ENCODE results near the gene NOC4L. TPM values are rescaled to one million over a fixed set of nuclear protein-coding genes. Genes with fewer than 3 reads are reported as not detected.

Gene NOC4L
- total RNA-seq, 4 donors from 2014 or later, result 10.4 to 15.4 (median 11.5) TPM

DNA sequence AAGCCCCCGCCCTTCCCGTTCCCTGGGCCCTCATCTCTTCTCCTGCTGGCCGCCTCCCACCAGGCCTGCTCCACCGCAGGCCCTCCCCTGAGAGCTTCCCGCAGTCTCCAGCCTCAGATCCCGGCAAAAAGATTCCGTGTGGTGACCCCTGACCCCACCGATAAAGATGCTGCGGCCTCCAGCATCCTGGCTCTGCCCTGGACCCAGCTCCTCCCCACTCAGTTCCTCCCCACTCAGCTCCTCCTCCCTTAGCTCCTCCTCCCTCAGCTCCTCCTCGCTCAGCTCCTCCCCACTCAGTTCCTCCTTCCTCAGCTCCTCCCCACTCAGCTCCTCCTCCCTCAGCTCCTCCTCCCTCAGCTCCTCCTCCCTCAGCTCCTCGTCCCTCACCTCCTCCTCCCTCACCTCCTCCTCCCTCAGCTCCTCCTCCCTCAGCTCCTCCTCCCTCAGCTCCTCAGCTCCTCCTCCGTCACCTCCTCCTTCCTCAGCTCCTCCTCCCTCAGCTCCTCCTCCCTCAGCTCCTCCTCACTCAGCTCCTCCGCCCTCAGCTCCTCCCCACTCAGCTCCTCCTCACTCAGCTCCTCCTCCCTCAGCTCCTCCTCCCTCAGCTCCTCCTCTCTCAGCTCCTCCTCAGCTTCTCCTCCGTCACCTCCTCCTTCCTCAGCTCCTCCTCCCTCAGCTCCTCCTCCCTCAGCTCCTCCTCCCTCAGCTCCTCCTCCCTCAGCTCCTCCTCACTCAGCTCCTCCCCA lies 17.0 kb downstream of the NOC4L start:
- no peak overlapping the region for H3K27ac ChIP-seq (replicated peaks in 1 of 4)
- no peaks in the 10 kb centered on the region for H3K9me3 ChIP-seq
- H3K27me3 ChIP-seq, result peaks cover 0 to 43% (median 5%) of the 10 kb centered on the region in 4 donors
- peaks cover 0 to 23% (median 19%) of the 10 kb centered on the region in 4 donors for H3K36me3 ChIP-seq
- no peak for DNase-seq (ENCODE audit: extremely low spot score)
- WGBS, result 46% methylated on average over 14 of the region's 14 CpGs
- peaks cover 0 to 20% (median 16%) of the 10 kb centered on the region in 4 donors for H3K4me1 ChIP-seq
- no peak overlapping the region for H3K4me3 ChIP-seq
- intact Hi-C loops (cut with DNase I), result no loop called here
- TF ChIP-seq, protein P1, sequence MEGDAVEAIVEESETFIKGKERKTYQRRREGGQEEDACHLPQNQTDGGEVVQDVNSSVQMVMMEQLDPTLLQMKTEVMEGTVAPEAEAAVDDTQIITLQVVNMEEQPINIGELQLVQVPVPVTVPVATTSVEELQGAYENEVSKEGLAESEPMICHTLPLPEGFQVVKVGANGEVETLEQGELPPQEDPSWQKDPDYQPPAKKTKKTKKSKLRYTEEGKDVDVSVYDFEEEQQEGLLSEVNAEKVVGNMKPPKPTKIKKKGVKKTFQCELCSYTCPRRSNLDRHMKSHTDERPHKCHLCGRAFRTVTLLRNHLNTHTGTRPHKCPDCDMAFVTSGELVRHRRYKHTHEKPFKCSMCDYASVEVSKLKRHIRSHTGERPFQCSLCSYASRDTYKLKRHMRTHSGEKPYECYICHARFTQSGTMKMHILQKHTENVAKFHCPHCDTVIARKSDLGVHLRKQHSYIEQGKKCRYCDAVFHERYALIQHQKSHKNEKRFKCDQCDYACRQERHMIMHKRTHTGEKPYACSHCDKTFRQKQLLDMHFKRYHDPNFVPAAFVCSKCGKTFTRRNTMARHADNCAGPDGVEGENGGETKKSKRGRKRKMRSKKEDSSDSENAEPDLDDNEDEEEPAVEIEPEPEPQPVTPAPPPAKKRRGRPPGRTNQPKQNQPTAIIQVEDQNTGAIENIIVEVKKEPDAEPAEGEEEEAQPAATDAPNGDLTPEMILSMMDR (IDR thresholded peaks at IDR 0.05), result no peak
- no peak for TF ChIP-seq POLR2AphosphoS5 (IDR thresholded peaks at IDR 0.05)
- no peak for TF ChIP-seq EP300 (IDR thresholded peaks at IDR 0.05)
- no peak for TF ChIP-seq POLR2A (IDR thresholded peaks at IDR 0.05; ENCODE audit: low read depth)

DNA sequence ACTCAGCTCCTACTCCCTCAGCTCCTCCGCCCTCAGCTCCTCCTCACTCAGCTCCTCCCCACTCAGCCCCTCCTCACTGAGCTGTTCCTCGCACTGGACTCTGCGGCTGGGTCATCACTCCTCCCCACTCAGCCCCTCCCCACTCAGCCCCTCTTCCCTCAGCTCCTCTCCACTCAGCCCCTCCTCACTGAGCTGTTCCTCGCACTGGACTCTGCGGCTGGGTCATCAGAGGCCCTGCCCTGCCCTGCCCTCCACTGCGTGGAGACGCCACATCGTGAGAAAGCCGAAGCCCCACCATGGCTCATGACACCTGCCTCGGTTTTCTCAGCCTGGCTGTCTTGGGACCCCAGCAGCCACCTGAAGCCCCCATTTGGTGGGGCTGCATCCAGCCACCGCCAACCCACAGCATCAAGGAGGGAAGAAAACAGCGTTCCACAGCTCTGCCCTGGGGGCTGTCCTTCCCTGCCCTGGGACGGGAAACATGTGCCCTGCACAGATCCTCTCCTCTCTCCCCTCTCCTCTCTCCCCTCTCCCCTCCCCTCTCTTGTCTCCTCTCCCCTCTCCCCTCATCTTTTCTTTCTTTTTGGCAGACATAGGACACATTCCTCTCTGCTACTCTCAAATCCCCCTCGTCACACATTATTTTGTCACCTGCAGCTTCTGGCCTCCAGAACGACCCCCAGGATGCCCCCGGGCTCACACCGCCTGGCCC lies 17.7 kb downstream of the NOC4L start:
- Histone ChIP-seq H3K4me1 (peaks cover 0 to 20% (median 16%) of the 10 kb centered on the region in 4 donors), H3K9me3 (no peaks in the 10 kb centered on the region), H3K27me3 (peaks cover 0 to 51% (median 5%) of the 10 kb centered on the region in 4 donors), H3K4me3 (peak overlapping the region in 2 of 4 donors; percentile 12 to 36), H3K27ac (replicated peaks in 1 of 4) (no peak overlapping the region), H3K36me3 (peaks cover 0 to 16% (median 11%) of the 10 kb centered on the region in 4 donors)
- TF ChIP-seq, protein P1 (IDR thresholded peaks at IDR 0.05), result no peak
- no peak for TF ChIP-seq POLR2A (IDR thresholded peaks at IDR 0.05; ENCODE audit: low read depth)
- TF ChIP-seq POLR2AphosphoS5 (IDR thresholded peaks at IDR 0.05), result no peak
- no peak for TF ChIP-seq EP300 (IDR thresholded peaks at IDR 0.05)
- 48% methylated on average over 17 of the region's 17 CpGs for WGBS
- intact Hi-C loops (cut with DNase I), result no loop called here
- DNase-seq (ENCODE audit: extremely low spot score), result no peak

DNA sequence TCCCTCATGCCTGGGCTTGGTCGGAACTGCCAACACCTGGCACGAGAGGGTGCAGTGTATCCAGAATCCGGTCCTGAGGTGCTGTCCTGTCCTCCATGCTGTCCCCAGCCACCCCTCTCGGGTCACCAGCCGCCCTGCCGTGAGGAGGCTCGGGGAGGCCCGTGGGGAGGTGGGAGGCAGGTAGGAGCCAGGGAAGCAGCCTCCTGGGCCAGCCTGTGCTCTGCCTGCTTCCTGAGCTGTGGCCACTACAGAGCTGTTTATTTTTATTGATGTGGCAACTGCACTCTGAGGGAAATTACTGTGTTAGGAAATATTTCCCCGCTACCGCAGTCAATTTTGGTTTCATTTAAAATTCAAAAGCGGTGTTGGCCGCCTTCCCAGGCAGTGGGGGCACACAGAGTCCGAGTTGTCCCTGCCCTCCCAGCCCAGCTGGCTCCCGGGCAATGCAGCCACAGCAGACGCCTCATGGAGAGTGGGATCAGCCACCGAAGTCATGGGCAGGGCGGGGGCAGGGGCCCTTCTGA lies 18.3 kb downstream of the NOC4L start:
- TF ChIP-seq EP300 (IDR thresholded peaks at IDR 0.05) (no peak), POLR2A (IDR thresholded peaks at IDR 0.05; ENCODE audit: low read depth) (no peak), POLR2AphosphoS5 (IDR thresholded peaks at IDR 0.05) (no peak)
- TF ChIP-seq, protein P1 (IDR thresholded peaks at IDR 0.05), result no peak
- Histone ChIP-seq H3K4me3 (peak overlapping the region; percentile 1 to 36 (median 11)), H3K4me1 (peaks cover 0 to 20% (median 16%) of the 10 kb centered on the region in 4 donors), H3K9me3 (no peaks in the 10 kb centered on the region), H3K27ac (replicated peaks in 1 of 4) (no peak overlapping the region), H3K27me3 (peaks cover 0 to 57% (median 5%) of the 10 kb centered on the region in 4 donors), H3K36me3 (peaks cover 0 to 10% (median 7%) of the 10 kb centered on the region in 4 donors)
- no peak for DNase-seq (ENCODE audit: extremely low spot score)
- intact Hi-C loops (cut with DNase I), result no loop called here
- WGBS, result 33% methylated on average over 8 of the region's 17 CpGs

DNA sequence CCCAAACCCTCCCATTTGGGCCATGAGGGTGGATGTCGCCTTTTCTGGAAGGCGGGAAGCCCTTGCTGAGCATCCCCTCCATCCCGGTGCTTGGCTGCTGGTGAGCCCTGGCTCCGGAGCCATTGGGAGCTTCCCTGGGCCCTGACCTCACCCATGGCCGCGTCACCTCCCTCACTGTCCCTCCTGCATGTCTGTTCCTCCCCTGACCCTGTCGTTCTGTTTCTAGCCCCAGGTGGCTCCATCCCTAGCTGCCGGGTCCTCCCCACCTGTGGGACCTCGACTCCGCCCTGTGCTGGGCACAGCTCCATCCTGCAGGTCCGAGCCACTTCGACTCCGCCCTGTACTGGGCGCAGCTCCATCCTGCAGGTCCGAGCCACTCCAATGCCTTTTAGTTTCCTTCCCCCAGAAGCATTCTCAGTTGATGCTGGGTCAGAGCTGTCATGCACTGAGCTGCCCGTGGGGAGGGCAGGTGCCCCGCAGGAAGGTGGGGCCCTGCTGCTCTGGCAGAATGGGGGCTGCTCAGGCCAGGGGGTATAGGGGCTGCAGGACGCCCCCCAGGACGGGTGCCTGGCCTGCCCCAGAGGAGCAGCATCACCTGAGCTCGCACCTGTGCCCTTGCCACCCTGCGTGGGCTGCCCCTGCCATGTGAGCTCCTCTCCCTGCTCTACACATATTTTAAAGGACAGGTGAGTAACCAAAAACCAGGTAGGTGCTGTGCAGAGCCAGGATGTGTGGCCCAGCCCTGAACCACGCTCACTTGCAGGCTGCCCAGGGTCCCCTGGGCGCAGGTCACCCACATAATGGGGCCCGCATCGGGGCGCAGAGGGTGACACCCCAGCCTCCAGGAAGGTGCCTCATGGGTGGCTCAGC lies 19.0 kb downstream of the NOC4L start:
- H3K36me3 ChIP-seq, result peaks cover 0 to 4% (median 1%) of the 10 kb centered on the region in 4 donors
- H3K27ac ChIP-seq (replicated peaks in 1 of 4), result no peak overlapping the region
- peaks cover 0 to 64% (median 5%) of the 10 kb centered on the region in 4 donors for H3K27me3 ChIP-seq
- TF ChIP-seq, protein P1 (IDR thresholded peaks at IDR 0.05), result no peak
- TF ChIP-seq POLR2A (IDR thresholded peaks at IDR 0.05; ENCODE audit: low read depth) (no peak), EP300 (IDR thresholded peaks at IDR 0.05) (no peak), POLR2AphosphoS5 (IDR thresholded peaks at IDR 0.05) (no peak)
- 59% methylated on average over 23 of the region's 26 CpGs for WGBS
- intact Hi-C loops (cut with DNase I), result no loop called here
- H3K9me3 ChIP-seq, result no peaks in the 10 kb centered on the region
- DNase-seq (ENCODE audit: extremely low spot score), result no peak
- peak overlapping the region; percentile 1 to 36 (median 11) for H3K4me3 ChIP-seq
- H3K4me1 ChIP-seq, result peaks cover 0 to 20% (median 16%) of the 10 kb centered on the region in 4 donors
